ENCODE results near the gene RNF180.
"Not testable (repeated sequence)": the region's sequence is repeated elsewhere in the genome, so short reads cannot be mapped to it uniquely, and the experiment has no call there.

The RNF180 gene

GRCh38 chr5:64285188-64286130 lies 119.8 kb downstream of the RNF180 start:
- no peak for DNase-seq

GRCh38 chr5:64286381-64286780 lies 120.7 kb downstream of the RNF180 start:
- DNase-seq: no peak

GRCh38 chr5:64288496-64288895 lies 122.9 kb downstream of the RNF180 start:
- DNase-seq: not testable (repeated sequence)

GRCh38 chr5:64292611-64293215 lies 127.1 kb downstream of the RNF180 start:
- DNase-seq: no peak

- no peak for DNase-seq
Observed at GRCh38 chr5:64295101-64295500, 129.5 kb downstream of the RNF180 start.

- DNase-seq: no peak
Observed at GRCh38 chr5:64298586-64298985, 132.9 kb downstream of the RNF180 start.

- no peak for DNase-seq
Observed at GRCh38 chr5:64299805-64300204, 134.2 kb downstream of the RNF180 start.

GRCh38 chr5:64301566-64301965 lies 135.9 kb downstream of the RNF180 start:
- no peak for DNase-seq

GRCh38 chr5:64308135-64308534 lies 142.5 kb downstream of the RNF180 start:
- no peak for DNase-seq

GRCh38 chr5:64312491-64312890 lies 146.8 kb downstream of the RNF180 start:
- no peak for DNase-seq

GRCh38 chr5:64315778-64316177 lies 150.1 kb downstream of the RNF180 start:
- no peak for DNase-seq

- DNase-seq: no peak
Observed at GRCh38 chr5:64318175-64318574, 152.5 kb downstream of the RNF180 start.

- no peak for DNase-seq
Observed at GRCh38 chr5:64323591-64323990, 157.9 kb downstream of the RNF180 start.

- no peak for DNase-seq
Observed at GRCh38 chr5:64330728-64331231, 165.1 kb downstream of the RNF180 start.

GRCh38 chr5:64331597-64332277 lies 166.1 kb downstream of the RNF180 start:
- DNase-seq: peak; percentile 6

GRCh38 chr5:64333886-64334285 lies 168.2 kb downstream of the RNF180 start:
- no peak for DNase-seq

GRCh38 chr5:64339769-64340168 lies 174.1 kb downstream of the RNF180 start:
- no peak for DNase-seq

- DNase-seq: no peak
Observed at GRCh38 chr5:64340293-64340692, 174.7 kb downstream of the RNF180 start.

GRCh38 chr5:64341340-64341739 lies 175.7 kb downstream of the RNF180 start:
- DNase-seq: no peak

GRCh38 chr5:64344501-64344900 lies 178.9 kb downstream of the RNF180 start:
- DNase-seq: no peak

GRCh38 chr5:64347309-64347708 lies 181.7 kb downstream of the RNF180 start:
- DNase-seq: no peak

GRCh38 chr5:64364426-64364825 lies 198.8 kb downstream of the RNF180 start:
- DNase-seq: no peak

GRCh38 chr5:64384765-64385164 lies 219.1 kb downstream of the RNF180 start:
- DNase-seq: no peak

All from midbrain (tissue), 1 donor.